ENCODE results near the gene VWA5B1. TPM values are rescaled to one million over a fixed set of nuclear protein-coding genes. Genes with fewer than 3 reads are reported as not detected.

The VWA5B1 gene
- polyA plus RNA-seq, 1 donor, result 0.40 TPM

DNA sequence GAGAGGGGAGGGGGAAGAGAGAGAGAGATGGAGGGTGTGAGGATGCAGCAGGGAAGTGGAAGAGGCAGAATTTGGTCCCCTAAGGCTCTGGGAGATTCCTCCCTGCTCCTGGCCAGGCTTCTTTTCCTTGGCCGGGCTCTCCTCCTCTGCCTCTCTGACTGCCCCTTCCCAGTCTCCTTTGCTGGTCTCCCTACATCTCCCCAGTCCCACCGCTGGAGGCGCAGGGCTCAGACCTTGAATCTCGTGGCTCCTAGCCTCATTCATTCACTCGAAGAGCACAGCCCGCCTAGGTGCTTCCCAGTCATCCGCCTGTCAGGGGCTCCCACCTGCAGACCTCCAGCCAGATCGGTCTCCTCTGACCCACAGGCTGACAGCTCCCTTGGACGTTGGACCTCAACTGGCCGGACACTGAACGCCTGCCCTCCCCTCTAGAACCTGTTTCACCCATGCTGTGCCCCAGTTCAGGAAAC is 76.5 kb downstream of the VWA5B1 start:
- WGBS (ENCODE audit: insufficient coverage, low lambda C conversion rate), result no CpG with 5 or more reads among the region's 11 CpGs
- Histone ChIP-seq H3K36me3 (ENCODE audit: control insufficient read depth, insufficient read depth, low read length) (no peaks in the 10 kb centered on the region), H3K27ac (ENCODE audit: low read length) (no peak overlapping the region), H3K9me3 (ENCODE audit: control insufficient read depth, low read depth, low read length) (peaks cover 3% of the 10 kb centered on the region), H3K4me3 (ENCODE audit: low read length) (no peak overlapping the region), H3K4me1 (ENCODE audit: control insufficient read depth, insufficient read depth, low read length) (no peaks in the 10 kb centered on the region), H3K27me3 (ENCODE audit: control insufficient read depth, insufficient read depth, low read length) (peaks cover 87% of the 10 kb centered on the region)
- peak; percentile 17 to 40 for DNase-seq

GRCh38 chr1:20367626-20368025 is 77.0 kb downstream of the VWA5B1 start:
- Histone ChIP-seq H3K9me3 (ENCODE audit: control insufficient read depth, low read depth, low read length) (peaks cover 3% of the 10 kb centered on the region), H3K36me3 (ENCODE audit: control insufficient read depth, insufficient read depth, low read length) (no peaks in the 10 kb centered on the region), H3K27ac (ENCODE audit: low read length) (no peak overlapping the region), H3K27me3 (ENCODE audit: control insufficient read depth, insufficient read depth, low read length) (peaks cover 86% of the 10 kb centered on the region), H3K4me1 (ENCODE audit: control insufficient read depth, insufficient read depth, low read length) (no peaks in the 10 kb centered on the region), H3K4me3 (ENCODE audit: low read length) (no peak overlapping the region)
- DNase-seq, result no peak
- no CpG with 5 or more reads among the region's 10 CpGs for WGBS (ENCODE audit: insufficient coverage, low lambda C conversion rate)

DNA sequence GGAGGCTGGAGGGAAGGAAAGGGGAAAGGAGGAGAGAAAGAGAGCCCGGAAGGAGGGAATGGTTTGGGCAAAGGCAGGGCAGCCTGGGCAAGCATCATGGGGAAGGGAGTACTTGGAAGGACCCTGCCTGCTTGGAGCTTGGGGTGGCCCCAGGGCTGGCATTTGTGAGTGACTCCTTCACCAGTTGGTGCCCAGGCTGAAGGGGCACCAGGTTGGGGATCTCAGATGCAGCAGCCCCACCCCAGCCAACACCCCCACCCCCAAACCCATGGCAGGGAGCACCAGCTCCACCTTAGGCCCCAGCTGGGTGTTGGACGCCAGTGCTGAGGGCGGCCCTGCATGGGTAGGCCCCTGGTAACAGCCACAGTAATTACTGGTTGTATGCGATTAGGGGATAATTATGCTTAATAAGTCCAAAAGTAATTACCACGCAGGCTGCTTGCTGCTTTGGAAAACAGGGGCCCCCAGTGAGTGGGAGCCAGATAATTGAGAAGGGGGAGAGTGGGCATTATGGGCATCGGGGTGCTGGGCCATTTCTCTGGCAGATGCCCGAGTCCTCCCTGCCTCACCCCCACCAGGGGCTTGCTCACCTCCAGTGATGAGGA is 78.3 kb downstream of the VWA5B1 start:
- no peak overlapping the region for H3K27ac ChIP-seq (ENCODE audit: low read length)
- DNase-seq, result no peak
- 60% methylated on average over 1 of the region's 7 CpGs for WGBS (ENCODE audit: insufficient coverage, low lambda C conversion rate)
- peaks cover 85% of the 10 kb centered on the region for H3K27me3 ChIP-seq (ENCODE audit: control insufficient read depth, insufficient read depth, low read length)
- H3K36me3 ChIP-seq (ENCODE audit: control insufficient read depth, insufficient read depth, low read length), result no peaks in the 10 kb centered on the region
- no peaks in the 10 kb centered on the region for H3K4me1 ChIP-seq (ENCODE audit: control insufficient read depth, insufficient read depth, low read length)
- peaks cover 3% of the 10 kb centered on the region for H3K9me3 ChIP-seq (ENCODE audit: control insufficient read depth, low read depth, low read length)
- no peak overlapping the region for H3K4me3 ChIP-seq (ENCODE audit: low read length)

- Histone ChIP-seq H3K27me3 (ENCODE audit: control insufficient read depth, insufficient read depth, low read length) (peaks cover 78% of the 10 kb centered on the region), H3K36me3 (ENCODE audit: control insufficient read depth, insufficient read depth, low read length) (no peaks in the 10 kb centered on the region), H3K4me1 (ENCODE audit: control insufficient read depth, insufficient read depth, low read length) (no peaks in the 10 kb centered on the region), H3K4me3 (ENCODE audit: low read length) (no peak overlapping the region), H3K27ac (ENCODE audit: low read length) (no peak overlapping the region), H3K9me3 (ENCODE audit: control insufficient read depth, low read depth, low read length) (peaks cover 3% of the 10 kb centered on the region)
- DNase-seq, result no peak
- WGBS (ENCODE audit: insufficient coverage, low lambda C conversion rate), result no CpG with 5 or more reads among the region's 8 CpGs
Observed at GRCh38 chr1:20370698-20371097, 80.0 kb downstream of the VWA5B1 start.

DNA sequence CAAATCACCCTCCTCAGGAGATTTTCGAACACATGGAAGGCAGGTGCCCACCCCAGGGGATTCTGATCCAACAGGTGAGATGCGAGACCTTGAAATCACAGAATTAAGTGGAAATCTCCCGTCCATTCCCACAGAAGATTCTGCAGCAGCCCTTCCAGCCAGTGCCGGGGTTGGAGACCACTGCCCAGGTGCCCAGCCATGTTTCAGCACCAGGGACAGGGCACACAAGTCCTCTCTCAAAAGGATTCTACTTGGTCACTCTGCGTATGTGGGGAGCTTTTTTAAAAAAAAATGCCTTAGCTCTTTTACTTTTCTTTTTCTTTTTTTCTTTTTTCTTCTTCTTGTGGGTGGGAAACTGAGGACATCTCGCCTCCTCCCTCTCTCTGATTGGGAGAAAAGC is 80.7 kb downstream of the VWA5B1 start:
- Histone ChIP-seq H3K36me3 (ENCODE audit: control insufficient read depth, insufficient read depth, low read length) (no peaks in the 10 kb centered on the region), H3K27me3 (ENCODE audit: control insufficient read depth, insufficient read depth, low read length) (peaks cover 76% of the 10 kb centered on the region), H3K27ac (ENCODE audit: low read length) (no peak overlapping the region), H3K4me1 (ENCODE audit: control insufficient read depth, insufficient read depth, low read length) (no peaks in the 10 kb centered on the region), H3K9me3 (ENCODE audit: control insufficient read depth, low read depth, low read length) (no peaks in the 10 kb centered on the region), H3K4me3 (ENCODE audit: low read length) (no peak overlapping the region)
- WGBS (ENCODE audit: insufficient coverage, low lambda C conversion rate), result no CpG with 5 or more reads among the region's 6 CpGs
- DNase-seq, result no peak

- no peaks in the 10 kb centered on the region for H3K4me1 ChIP-seq (ENCODE audit: control insufficient read depth, insufficient read depth, low read length)
- no CpG with 5 or more reads among the region's 2 CpGs for WGBS (ENCODE audit: insufficient coverage, low lambda C conversion rate)
- peaks cover 77% of the 10 kb centered on the region for H3K27me3 ChIP-seq (ENCODE audit: control insufficient read depth, insufficient read depth, low read length)
- H3K27ac ChIP-seq (ENCODE audit: low read length), result no peak overlapping the region
- no peak overlapping the region for H3K4me3 ChIP-seq (ENCODE audit: low read length)
- H3K9me3 ChIP-seq (ENCODE audit: control insufficient read depth, low read depth, low read length), result no peaks in the 10 kb centered on the region
- DNase-seq, result no peak
- H3K36me3 ChIP-seq (ENCODE audit: control insufficient read depth, insufficient read depth, low read length), result no peaks in the 10 kb centered on the region
Observed at GRCh38 chr1:20371883-20372282, 81.2 kb downstream of the VWA5B1 start.

GRCh38 chr1:20372676-20373075 is 82.0 kb downstream of the VWA5B1 start:
- WGBS (ENCODE audit: insufficient coverage, low lambda C conversion rate), result 57% methylated on average over 3 of the region's 4 CpGs
- Histone ChIP-seq H3K9me3 (ENCODE audit: control insufficient read depth, low read depth, low read length) (no peaks in the 10 kb centered on the region), H3K36me3 (ENCODE audit: control insufficient read depth, insufficient read depth, low read length) (no peaks in the 10 kb centered on the region), H3K27ac (ENCODE audit: low read length) (no peak overlapping the region), H3K4me3 (ENCODE audit: low read length) (no peak overlapping the region), H3K27me3 (ENCODE audit: control insufficient read depth, insufficient read depth, low read length) (peaks cover 69% of the 10 kb centered on the region), H3K4me1 (ENCODE audit: control insufficient read depth, insufficient read depth, low read length) (no peaks in the 10 kb centered on the region)
- no peak for DNase-seq

- Histone ChIP-seq H3K9me3 (ENCODE audit: control insufficient read depth, low read depth, low read length) (no peaks in the 10 kb centered on the region), H3K36me3 (ENCODE audit: control insufficient read depth, insufficient read depth, low read length) (no peaks in the 10 kb centered on the region), H3K27ac (ENCODE audit: low read length) (no peak overlapping the region), H3K4me1 (ENCODE audit: control insufficient read depth, insufficient read depth, low read length) (no peaks in the 10 kb centered on the region), H3K27me3 (ENCODE audit: control insufficient read depth, insufficient read depth, low read length) (peaks cover 63% of the 10 kb centered on the region), H3K4me3 (ENCODE audit: low read length) (no peak overlapping the region)
- no CpG with 5 or more reads among the region's 8 CpGs for WGBS (ENCODE audit: insufficient coverage, low lambda C conversion rate)
- no peak for DNase-seq
Observed at GRCh38 chr1:20373286-20373685, 82.6 kb downstream of the VWA5B1 start.

- Histone ChIP-seq H3K27ac (ENCODE audit: low read length) (no peak overlapping the region), H3K36me3 (ENCODE audit: control insufficient read depth, insufficient read depth, low read length) (no peaks in the 10 kb centered on the region), H3K4me3 (ENCODE audit: low read length) (no peak overlapping the region), H3K27me3 (ENCODE audit: control insufficient read depth, insufficient read depth, low read length) (peaks cover 58% of the 10 kb centered on the region), H3K9me3 (ENCODE audit: control insufficient read depth, low read depth, low read length) (no peaks in the 10 kb centered on the region), H3K4me1 (ENCODE audit: control insufficient read depth, insufficient read depth, low read length) (no peaks in the 10 kb centered on the region)
- WGBS (ENCODE audit: insufficient coverage, low lambda C conversion rate), result no CpG with 5 or more reads among the region's 2 CpGs
- no peak for DNase-seq
Observed at GRCh38 chr1:20373764-20374163, 83.1 kb downstream of the VWA5B1 start.

GRCh38 chr1:20375563-20375962 is 84.9 kb downstream of the VWA5B1 start:
- H3K4me3 ChIP-seq (ENCODE audit: low read length), result no peak overlapping the region
- DNase-seq, result no peak
- H3K9me3 ChIP-seq (ENCODE audit: control insufficient read depth, low read depth, low read length), result no peaks in the 10 kb centered on the region
- no peaks in the 10 kb centered on the region for H3K4me1 ChIP-seq (ENCODE audit: control insufficient read depth, insufficient read depth, low read length)
- no peak overlapping the region for H3K27ac ChIP-seq (ENCODE audit: low read length)
- 67% methylated on average over 1 of the region's 8 CpGs for WGBS (ENCODE audit: insufficient coverage, low lambda C conversion rate)
- H3K36me3 ChIP-seq (ENCODE audit: control insufficient read depth, insufficient read depth, low read length), result no peaks in the 10 kb centered on the region
- H3K27me3 ChIP-seq (ENCODE audit: control insufficient read depth, insufficient read depth, low read length), result peaks cover 48% of the 10 kb centered on the region

- H3K9me3 ChIP-seq (ENCODE audit: control insufficient read depth, low read depth, low read length), result no peaks in the 10 kb centered on the region
- H3K27me3 ChIP-seq (ENCODE audit: control insufficient read depth, insufficient read depth, low read length), result peaks cover 49% of the 10 kb centered on the region
- WGBS (ENCODE audit: insufficient coverage, low lambda C conversion rate), result no CpG with 5 or more reads among the region's 4 CpGs
- no peaks in the 10 kb centered on the region for H3K36me3 ChIP-seq (ENCODE audit: control insufficient read depth, insufficient read depth, low read length)
- DNase-seq, result no peak
- no peak overlapping the region for H3K4me3 ChIP-seq (ENCODE audit: low read length)
- H3K27ac ChIP-seq (ENCODE audit: low read length), result no peak overlapping the region
- no peaks in the 10 kb centered on the region for H3K4me1 ChIP-seq (ENCODE audit: control insufficient read depth, insufficient read depth, low read length)
Observed at GRCh38 chr1:20376171-20376570, 85.5 kb downstream of the VWA5B1 start.
